Adrenal gland (tissue), 12 donors: ENCODE measurements around the gene FAM161A. TPM values are rescaled to one million over a fixed set of nuclear protein-coding genes. Genes with fewer than 3 reads are reported as not detected.
"Not testable (repeated sequence)": the region's sequence is repeated elsewhere in the genome, so short reads cannot be mapped to it uniquely, and the experiment has no call there.

Experiments
- DNase-seq, 7 donors: peaks; one replicate each; pipeline ENCODE4 v3.0.0-alpha.2; 2019 to 2020
- H3K27ac ChIP-seq, 5 donors: fragments of 200-600 bp; sonication (generic) in 4 of 5; 1 replicate in 3 of 5; 2 replicates in 2 of 5; pipeline versions ENCODE4 v1.5.1 to v1.8.0; 2016 to 2020; ENCODE audit warnings: mild to moderate bottlenecking in 1 of 5
- H3K27me3 ChIP-seq: fragments of 200-600 bp; 2 replicates; pipeline ENCODE4 v1.8.0; 2021
- H3K36me3 ChIP-seq, 2 donors: fragments of 200-600 bp; replicated peaks in 1 of 2; 1 replicate in 1 of 2; 2 replicates in 1 of 2; pipeline versions ENCODE4 v1.5.1 to v1.8.0; 2018 to 2022
- H3K4me1 ChIP-seq, 2 donors: fragments of 200-600 bp; replicated peaks in 1 of 2; 1 replicate in 1 of 2; 2 replicates in 1 of 2; pipeline versions ENCODE4 v1.5.1 to v1.8.0; 2018 to 2021
- H3K4me3 ChIP-seq, 4 donors: fragments of 200-600 bp; sonication (generic) in 3 of 4; one replicate each; pipeline ENCODE4 v1.5.1; 2016 to 2018
- H3K9me3 ChIP-seq, 3 donors: fragments of 200-600 bp; sonication (generic) in 1 of 3; replicated peaks in 1 of 3; 1 replicate in 2 of 3; 2 replicates in 1 of 3; pipeline versions ENCODE4 v1.5.1 to v1.8.0; 2016 to 2021
- CTCF ChIP-seq, 6 experiments: fragments of 450-650 bp in 4 of 6; fragments of 200-600 bp in 2 of 6; sonication (generic) in 1 of 6; IDR thresholded peaks; 1 replicate in 5 of 6; 2 replicates in 1 of 6; pipeline versions ENCODE4 v1.5.1 to v1.8.0; 2016 to 2021; ENCODE audit warnings: antibody characterized with exemption in 6 of 6, mild to moderate bottlenecking in 2 of 6, moderate library complexity in 1 of 6
- POLR2A ChIP-seq, 2 donors: fragments of 450-650 bp; IDR thresholded peaks; one replicate each; pipeline ENCODE4 v1.6.1; 2017; ENCODE audit warnings: antibody characterized with exemption in 2 of 2, mild to moderate bottlenecking in 2 of 2, moderate library complexity in 1 of 2
- WGBS, 4 donors: extraction: QIAGEN DNeasy Blood & Tissue Kit in 2 of 4; methylation state at CpG; one replicate each; pipeline versions ENCODE4 v1.1.5 to v1.1.7; 2013 to 2017; 5-methylcytosine and 5-hydroxymethylcytosine counted together
- intact Hi-C, 2 donors: fragments of 100-400 bp; cut with DNase I; formaldehyde crosslinking; loops; one replicate each; pipeline versions ENCODE4 v1.14.1 to v1.15.0; 2022 to 2023
- polyA plus RNA-seq, 3 donors: library from polyadenylated mRNA; stranded (reverse); fragments of 200-250 nt in 2 of 3; fragments of 350-450 nt in 1 of 3; fragmentation: Illumina TruSeq in 1 of 3; extraction: RNeasy Lipid Tissue Mini Kit (QIAGEN cat#74804) in 1 of 3; gene quantifications; one replicate each; pipeline ENCODE4 v1.2.3, GENCODE V29; 2013 to 2014
- total RNA-seq, 9 donors: library from RNA; depleted of rRNA in 4 of 9; stranded (reverse); fragments of >200 nt in 4 of 9; fragments of 120-200 nt in 1 of 9; fragmentation: NEBNext Ultra II Directional in 1 of 9; extraction: Animal tissue kit (Norgen Biotek cat#: 25700) in 1 of 9; gene quantifications; one replicate each; pipeline versions ENCODE4 v1.1.0 to v1.2.4, GENCODE V29; 2013 to 2023
- donor health status: healthy with polysubstance abuse.
- donor health status: Bipolar disorder and iron deficiency.
- donor health status: DM: yes; HTN: yes; CAD: no.
- donor health status: DM: no; HTN: no; CAD: no.
- donor health status: DM: no; HTN: no; CAD: no.
- donor health status: DM: yes; HTN: yes; CAD: no.

FAM161A gene
- total and polyA plus RNA-seq, 12 donors, result 0.87 to 4.7 (median 1.7) TPM

GRCh38 chr2:61802548-61802947 is 51.3 kb downstream of the FAM161A start:
- Histone ChIP-seq H3K4me1 (no peaks in the 10 kb centered on the region), H3K36me3 (no peaks in the 10 kb centered on the region), H3K4me3 (no peak overlapping the region), H3K9me3 (no peaks in the 10 kb centered on the region), H3K27ac (no peak overlapping the region), H3K27me3 (no peaks in the 10 kb centered on the region)
- no peak for TF ChIP-seq CTCF (IDR thresholded peaks at IDR 0.05)
- TF ChIP-seq POLR2A (IDR thresholded peaks at IDR 0.05), result no peak
- intact Hi-C loops, result no loop called here
- DNase-seq, result no peak
- WGBS, 4 donors, result 82 to 88% (median 87%) methylated on average over 4 of the region's 4 CpGs

- Histone ChIP-seq H3K9me3 (no peaks in the 10 kb centered on the region), H3K36me3 (no peaks in the 10 kb centered on the region), H3K27ac (no peak overlapping the region), H3K4me3 (no peak overlapping the region), H3K4me1 (no peaks in the 10 kb centered on the region), H3K27me3 (no peaks in the 10 kb centered on the region)
- intact Hi-C loops, result no loop called here
- no peak for DNase-seq
- WGBS, 4 donors, result 74 to 88% (median 82%) methylated on average over 6 of the region's 6 CpGs
- no peak for TF ChIP-seq CTCF (IDR thresholded peaks at IDR 0.05)
- no peak for TF ChIP-seq POLR2A (IDR thresholded peaks at IDR 0.05)
Observed at GRCh38 chr2:61799099-61799498, 54.8 kb downstream of the FAM161A start.

- intact Hi-C loops, DNase-seq, H3K9me3 ChIP-seq, H3K36me3 ChIP-seq, H3K4me1 ChIP-seq, H3K27ac ChIP-seq, H3K4me3 ChIP-seq, H3K27me3 ChIP-seq: not testable (repeated sequence)
- WGBS, 4 donors, result 69 to 76% (median 73%) methylated on average over 4 of the region's 4 CpGs
Observed at GRCh38 chr2:61797446-61797845, 56.4 kb downstream of the FAM161A start.

GRCh38 chr2:61795408-61795807 is 58.5 kb downstream of the FAM161A start:
- TF ChIP-seq CTCF (IDR thresholded peaks at IDR 0.05) (no peak), POLR2A (IDR thresholded peaks at IDR 0.05) (no peak)
- Histone ChIP-seq H3K27ac (no peak overlapping the region), H3K9me3 (no peaks in the 10 kb centered on the region), H3K4me1 (no peaks in the 10 kb centered on the region), H3K36me3 (no peaks in the 10 kb centered on the region), H3K27me3 (no peaks in the 10 kb centered on the region), H3K4me3 (no peak overlapping the region)
- intact Hi-C loops, result no loop called here
- WGBS, 4 donors, result 81 to 89% (median 85%) methylated on average over 2 of the region's 2 CpGs
- no peak for DNase-seq

GRCh38 chr2:61793389-61793836 is 60.4 kb downstream of the FAM161A start:
- intact Hi-C loops, result no loop called here
- WGBS, 4 donors, result 9 to 20% (median 14%) methylated on average over 13 to 20 of the region's 20 CpGs
- no peak overlapping the region for H3K4me3 ChIP-seq

More at GRCh38 chr2:61793389-61793836, 60.4 kb downstream of the FAM161A start:
- peak; percentile 52 to 86 (median 70) for DNase-seq
- no peak overlapping the region for H3K27ac ChIP-seq
- no peaks in the 10 kb centered on the region for H3K9me3 ChIP-seq
- H3K4me1 ChIP-seq, result no peaks in the 10 kb centered on the region
- H3K27me3 ChIP-seq, result no peaks in the 10 kb centered on the region
- TF ChIP-seq POLR2A (IDR thresholded peaks at IDR 0.05) (no peak), CTCF (IDR thresholded peaks at IDR 0.05) (peak; percentile 31 to 67 (median 63))
- H3K36me3 ChIP-seq, result no peaks in the 10 kb centered on the region
